Heart right ventricle (tissue), 16 donors: ENCODE data around the gene TXNL1. TPM values are rescaled to one million over a fixed set of nuclear protein-coding genes. Genes with fewer than 3 reads are reported as not detected.
A peak's percentile ranks its signal among the peaks of the same experiment; 100 is the strongest.

Experiments
- ATAC-seq, 8 donors: fragments of 200-7000 bp; cut with Tn5 transposase; one replicate each; pipeline ENCODE4 v1.9.1; 2020; ENCODE audit warnings: mild to moderate bottlenecking in 8 of 8, moderate library complexity in 8 of 8, moderate number of reproducible peaks in 1 of 8
- DNase-seq, 2 donors: peaks; one replicate each; pipeline ENCODE4 v3.0.0-alpha.2; 2020
- H3K27ac ChIP-seq, 10 donors: fragments of 200-600 bp; sonication (generic) in 2 of 10; one replicate each; pipeline versions ENCODE4 v1.5.0 to v1.8.0; 2020 to 2022; ENCODE audit warnings: mild to moderate bottlenecking in 3 of 10
- H3K27me3 ChIP-seq, 7 donors: fragments of 200-600 bp; one replicate each; pipeline ENCODE4 v1.8.0; 2021 to 2022; ENCODE audit warnings: mild to moderate bottlenecking in 2 of 7
- H3K36me3 ChIP-seq, 9 donors: fragments of 200-600 bp; sonication (generic) in 1 of 9; one replicate each; pipeline versions ENCODE4 v1.5.0 to v1.8.0; 2020 to 2022; ENCODE audit warnings: mild to moderate bottlenecking in 2 of 9
- H3K4me1 ChIP-seq, 9 donors: fragments of 200-600 bp; sonication (generic) in 1 of 9; one replicate each; pipeline versions ENCODE4 v1.5.0 to v1.8.0; 2020 to 2022; ENCODE audit warnings: mild to moderate bottlenecking in 4 of 9
- H3K4me3 ChIP-seq, 10 donors: fragments of 200-600 bp; sonication (generic) in 2 of 10; one replicate each; pipeline versions ENCODE4 v1.5.0 to v1.8.0; 2020 to 2022; ENCODE audit warnings: mild to moderate bottlenecking in 7 of 10, moderate library complexity in 2 of 10
- H3K9me3 ChIP-seq, 11 donors: fragments of 200-600 bp in 10 of 11; sonication (generic) in 2 of 11; one replicate each; pipeline versions ENCODE4 v1.5.0 to v1.8.0; 2013 to 2022; ENCODE audit warnings: mild to moderate bottlenecking in 2 of 11, control low read depth in 1 of 11, moderate library complexity in 1 of 11
- WGBS, 2 donors: extraction: QIAGEN DNeasy Blood & Tissue Kit; methylation state at CpG; one replicate each; pipeline ENCODE4 v1.1.7; 2013; ENCODE audit warnings: inconsistent platforms in 1 of 2; 5-methylcytosine and 5-hydroxymethylcytosine counted together
- intact Hi-C, 10 donors: fragments of 100-400 bp; cut with DNase I; formaldehyde crosslinking; loops; one replicate each; pipeline versions ENCODE4 v1.11.1 to v1.14.2; 2022
- polyA plus RNA-seq, 2 donors: library from polyadenylated mRNA; stranded (reverse); fragments of 200-250 nt; gene quantifications; one replicate each; pipeline ENCODE4 v1.2.3, GENCODE V29; 2013
- total RNA-seq, 10 donors: library from RNA; stranded (reverse); fragmentation: NEBNext Ultra II Directional in 3 of 10; extraction: Animal tissue kit (Norgen Biotek cat#: 25700) in 3 of 10; gene quantifications; one replicate each; pipeline versions ENCODE4 v1.2.1 to v1.2.4, GENCODE V29; 2021 to 2023
- TF ChIP-seq, protein P1 (sequence below), 9 donors: fragments of 200-600 bp; sonication (generic) in 2 of 9; IDR thresholded peaks; one replicate each; pipeline versions ENCODE4 v1.5.0 to v1.8.0; 2021 to 2022; ENCODE audit warnings: antibody characterized with exemption in 9 of 9, mild to moderate bottlenecking in 5 of 9, moderate library complexity in 1 of 9
- donor health status: Arrhythmogenic right ventricular cardiomyopathy.
- donor health status: ischemic (EF 13 %, LVEDD 7.1; RV severe dilation, severe dysfunction).
- donor health status: healthy with polysubstance abuse.
- donor health status: DM: no; HTN: yes; CAD: no.
- donor health status: DM: no; HTN: no; CAD: no.
- donor health status: ischemic (EF 25% LVEDD 6.9; RV normal size, moderate dysfunction).
- donor health status: ischemic (EF 25% LVEDD 5.7; RV mildly dilated, moderate dysfunction).
- donor health status: healthy.
- donor health status: DM: yes; HTN: yes; CAD: no.
- donor health status: Ischemic cardiomyopathy.
- donor health status: ischemic (EF 35%, LVEDD 5.7; RV mildly dilated, moderate dysfunction).
- donor health status: nonischemic (EF 11% LVEDD 7.7; RV severe dilation, severe dysfunction).
- donor health status: DM: yes; HTN: yes; CAD: no.
- donor health status: PGD.
- donor health status: ischemic (EF 29% LVEDD 5.4; RV normal size, mild dysfunction).
- donor health status: nonischemic (EF 23%, LVEDD 6.1; RV moderate dilation, normal function).

Gene TXNL1
- total and polyA plus RNA-seq, 12 donors = 45.0 to 112 (median 89.3) TPM

DNA sequence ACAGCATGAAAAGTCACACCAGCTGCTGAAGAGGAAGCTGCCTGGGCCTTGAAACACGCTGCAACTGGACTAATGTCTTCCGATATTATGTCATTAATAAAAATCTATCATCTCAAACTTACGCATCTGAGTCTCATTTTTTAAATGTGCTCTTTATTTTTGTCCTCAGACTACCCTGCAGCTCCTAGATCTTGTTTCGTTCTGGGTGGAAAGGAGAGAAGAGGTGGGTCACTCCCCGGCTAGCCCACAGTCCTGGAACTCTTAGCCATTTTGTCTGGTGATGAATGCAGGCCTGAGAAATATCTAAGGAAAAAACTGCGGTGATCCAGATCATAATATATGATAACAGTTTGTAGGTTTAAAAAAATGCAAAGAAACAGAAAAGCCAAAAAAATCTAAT, 73.3 kb downstream of the TXNL1 start:
- no peaks in the 10 kb centered on the region for H3K27me3 ChIP-seq
- no peak overlapping the region for H3K4me3 ChIP-seq
- TF ChIP-seq, protein P1, sequence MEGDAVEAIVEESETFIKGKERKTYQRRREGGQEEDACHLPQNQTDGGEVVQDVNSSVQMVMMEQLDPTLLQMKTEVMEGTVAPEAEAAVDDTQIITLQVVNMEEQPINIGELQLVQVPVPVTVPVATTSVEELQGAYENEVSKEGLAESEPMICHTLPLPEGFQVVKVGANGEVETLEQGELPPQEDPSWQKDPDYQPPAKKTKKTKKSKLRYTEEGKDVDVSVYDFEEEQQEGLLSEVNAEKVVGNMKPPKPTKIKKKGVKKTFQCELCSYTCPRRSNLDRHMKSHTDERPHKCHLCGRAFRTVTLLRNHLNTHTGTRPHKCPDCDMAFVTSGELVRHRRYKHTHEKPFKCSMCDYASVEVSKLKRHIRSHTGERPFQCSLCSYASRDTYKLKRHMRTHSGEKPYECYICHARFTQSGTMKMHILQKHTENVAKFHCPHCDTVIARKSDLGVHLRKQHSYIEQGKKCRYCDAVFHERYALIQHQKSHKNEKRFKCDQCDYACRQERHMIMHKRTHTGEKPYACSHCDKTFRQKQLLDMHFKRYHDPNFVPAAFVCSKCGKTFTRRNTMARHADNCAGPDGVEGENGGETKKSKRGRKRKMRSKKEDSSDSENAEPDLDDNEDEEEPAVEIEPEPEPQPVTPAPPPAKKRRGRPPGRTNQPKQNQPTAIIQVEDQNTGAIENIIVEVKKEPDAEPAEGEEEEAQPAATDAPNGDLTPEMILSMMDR (IDR thresholded peaks at IDR 0.05) = no peak
- WGBS, 2 donors = 79% methylated on average over 6 of the region's 6 CpGs
- H3K4me1 ChIP-seq = peaks cover 0 to 33% (median 0%) of the 10 kb centered on the region in 9 donors
- H3K27ac ChIP-seq = peak overlapping the region in 4 of 10 donors; percentile 11 to 50 (median 40)
- H3K36me3 ChIP-seq = no peaks in the 10 kb centered on the region
- no peaks in the 10 kb centered on the region for H3K9me3 ChIP-seq
- intact Hi-C loops = loop anchor here in 3 of 10 donors (10.0 kb wide), 3 partner anchors 180 to 700 kb away; no protein-coding TSS in a partner anchor
- no peak for DNase-seq
- peak in 1 of 8 donors; percentile 35 for ATAC-seq

DNA sequence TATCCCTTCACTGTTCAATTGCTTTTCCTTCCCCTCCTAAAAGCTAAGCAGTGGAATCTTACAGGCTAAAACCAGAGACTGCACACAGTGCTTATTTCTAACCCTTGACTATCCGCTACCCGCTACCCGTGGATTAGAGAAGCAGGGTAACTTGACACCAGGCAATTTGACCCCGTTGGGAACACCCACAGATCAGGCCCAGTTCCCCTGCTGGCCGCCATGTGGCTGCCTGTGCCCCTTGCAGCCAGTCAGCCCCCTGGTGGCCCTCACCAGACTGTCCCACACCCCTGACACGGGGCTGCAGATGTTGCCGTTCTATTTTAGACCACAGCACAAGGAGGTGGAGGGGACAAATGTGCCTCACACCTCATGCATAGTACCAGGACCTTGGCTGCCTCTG, 74.8 kb downstream of the TXNL1 start:
- WGBS, 2 donors = 71 to 81% methylated on average over 7 of the region's 7 CpGs
- Histone ChIP-seq H3K27me3 (no peaks in the 10 kb centered on the region), H3K9me3 (no peaks in the 10 kb centered on the region), H3K4me3 (no peak overlapping the region), H3K4me1 (peaks cover 0 to 18% (median 0%) of the 10 kb centered on the region in 9 donors), H3K36me3 (no peaks in the 10 kb centered on the region), H3K27ac (no peak overlapping the region)
- TF ChIP-seq, protein P1 (IDR thresholded peaks at IDR 0.05) = peak in 2 of 9 donors; percentile 17 to 19
- intact Hi-C loops = loop anchor here in 3 of 10 donors (10.0 kb wide), 3 partner anchors 179 to 699 kb away; no protein-coding TSS in a partner anchor
- DNase-seq (no peak), ATAC-seq (peak in 1 of 8 donors; percentile 31)

DNA sequence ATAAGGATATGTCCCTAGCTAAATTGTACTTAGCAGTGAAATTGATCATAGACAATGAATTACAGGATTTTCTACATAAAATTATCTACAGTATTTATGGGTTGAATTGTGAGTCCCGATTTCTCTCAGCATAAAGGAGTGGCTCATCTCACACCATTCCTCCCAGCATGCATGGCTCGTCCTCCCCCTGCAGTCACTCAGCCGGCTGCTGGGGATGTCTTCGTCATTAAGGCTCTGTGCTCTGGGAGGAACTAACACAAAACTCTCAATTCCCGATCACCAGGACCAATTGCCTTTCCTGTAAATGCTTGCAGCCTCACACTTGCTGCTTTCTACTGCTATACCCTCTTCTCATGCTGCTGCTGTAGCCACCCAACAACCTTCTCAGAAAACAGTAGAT, 75.9 kb downstream of the TXNL1 start:
- 79 to 81% methylated on average over 5 of the region's 5 CpGs for WGBS, 2 donors
- no peak overlapping the region for H3K4me3 ChIP-seq
- H3K27me3 ChIP-seq = no peaks in the 10 kb centered on the region
- TF ChIP-seq, protein P1 (IDR thresholded peaks at IDR 0.05) = no peak
- H3K27ac ChIP-seq = no peak overlapping the region
- ATAC-seq (no peak), DNase-seq (no peak)
- H3K36me3 ChIP-seq = no peaks in the 10 kb centered on the region
- intact Hi-C loops = loop anchor here in 3 of 10 donors (10.0 kb wide), 3 partner anchors 178 to 698 kb away; no protein-coding TSS in a partner anchor
- H3K9me3 ChIP-seq = no peaks in the 10 kb centered on the region
- H3K4me1 ChIP-seq = peaks cover 0 to 17% (median 0%) of the 10 kb centered on the region in 9 donors

DNA sequence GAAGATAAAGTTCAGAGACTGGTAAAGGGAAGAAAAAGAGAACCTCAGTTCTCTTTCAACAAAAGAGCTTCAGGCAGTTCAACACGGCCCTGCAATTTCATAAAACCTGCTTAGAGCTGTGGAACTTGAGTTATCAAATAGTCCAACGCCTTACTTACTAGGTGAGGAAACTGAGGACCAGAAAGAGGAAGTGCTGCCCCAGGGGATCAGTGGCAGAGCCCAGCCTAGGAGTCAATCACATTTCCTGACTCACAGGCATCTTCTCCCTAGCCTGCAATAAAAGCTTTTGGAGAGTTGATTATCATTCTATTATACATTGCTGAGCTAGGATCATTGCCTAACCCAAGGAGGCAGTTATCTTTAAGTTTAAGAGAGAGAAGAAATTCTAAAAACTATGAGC, 77.4 kb downstream of the TXNL1 start:
- DNase-seq = no peak

More for the DNA sequence above, 77.4 kb downstream of the TXNL1 start:
- H3K27ac ChIP-seq = no peak overlapping the region
- H3K9me3 ChIP-seq = no peaks in the 10 kb centered on the region
- no peaks in the 10 kb centered on the region for H3K27me3 ChIP-seq
- intact Hi-C loops = loop anchor here in 3 of 10 donors (10.0 kb wide), 3 partner anchors 176 to 696 kb away; no protein-coding TSS in a partner anchor
- no peak for ATAC-seq
- H3K4me3 ChIP-seq = no peak overlapping the region
- H3K36me3 ChIP-seq = no peaks in the 10 kb centered on the region
- peaks cover 0 to 15% (median 0%) of the 10 kb centered on the region in 9 donors for H3K4me1 ChIP-seq
- 81 to 84% methylated on average over 2 of the region's 2 CpGs for WGBS, 2 donors
- TF ChIP-seq, protein P1 (IDR thresholded peaks at IDR 0.05) = no peak
